Keratinocyte (primary cell): Measurements from ENCODE around the gene CAP1. TPM values are rescaled to one million over a fixed set of nuclear protein-coding genes. Genes with fewer than 3 reads are reported as not detected.
"Not testable (repeated sequence)": the region's sequence is repeated elsewhere in the genome, so short reads cannot be mapped to it uniquely, and the experiment has no call there.

Source experiments
- DNase-seq: peaks from one replicate; pipeline ENCODE4 v3.0.0-alpha.2; 2011; ENCODE audit warnings: low read depth, missing footprints, low spot score
- FAIRE-seq: peaks from 2 replicates; lab custom pipeline; 2011; peaks lifted over from hg19 to GRCh38; lab: Jason Lieb, UNC
- H2AFZ ChIP-seq: 2 replicates; pipeline ENCODE4 v1.6.0; 2012; ENCODE audit warnings: low read length, control low read depth, inconsistent platforms; ENCODE audit not compliant: control insufficient read depth
- H3K27ac ChIP-seq: 2 replicates; pipeline ENCODE4 v1.5.1; 2011; ENCODE audit warnings: low read length; ENCODE audit not compliant: control insufficient read depth, insufficient read depth
- H3K27me3 ChIP-seq: 3 replicates; pipeline ENCODE4 v1.6.0; 2011; ENCODE audit warnings: low read length; ENCODE audit not compliant: control insufficient read depth, insufficient read depth; ENCODE audit errors: extremely low read depth
- H3K36me3 ChIP-seq, 2 experiments: 2 replicates in 1 of 2; 3 replicates in 1 of 2; pipeline ENCODE4 v1.5.1; 2011; ENCODE audit warnings: low read length in 2 of 2, mild to moderate bottlenecking in 1 of 2; ENCODE audit not compliant: control insufficient read depth in 2 of 2, insufficient read depth in 2 of 2; ENCODE audit errors: extremely low read depth in 1 of 2
- H3K4me1 ChIP-seq: 3 replicates; pipeline ENCODE4 v1.5.1; 2011; ENCODE audit warnings: low read length; ENCODE audit not compliant: control insufficient read depth, insufficient read depth; ENCODE audit errors: extremely low read depth
- H3K4me2 ChIP-seq: 3 replicates; pipeline ENCODE4 v1.6.0; 2011; ENCODE audit warnings: low read depth, low read length; ENCODE audit not compliant: control insufficient read depth, insufficient read depth; ENCODE audit errors: extremely low read depth
- H3K4me3 ChIP-seq, 3 experiments: fragments of 200-600 bp in 1 of 3; sonication (generic) in 1 of 3; 2 replicates in 2 of 3; 3 replicates in 1 of 3; pipeline ENCODE4 v1.5.1; 2011 to 2016; ENCODE audit warnings: low read length in 3 of 3, mild to moderate bottlenecking in 3 of 3, control low read depth in 2 of 3, inconsistent platforms in 1 of 3, low read depth in 1 of 3, mixed read lengths in 1 of 3, mixed run types in 1 of 3, moderate library complexity in 1 of 3; ENCODE audit not compliant: control insufficient read depth in 2 of 3, insufficient read depth in 2 of 3; ENCODE audit errors: extremely low read depth in 1 of 3
- H3K79me2 ChIP-seq: 2 replicates; pipeline ENCODE4 v1.6.0; 2012; ENCODE audit warnings: low read length; ENCODE audit not compliant: control insufficient read depth, insufficient read depth
- H3K9ac ChIP-seq: 3 replicates; pipeline ENCODE4 v1.6.0; 2011; ENCODE audit warnings: low read length; ENCODE audit not compliant: control insufficient read depth, insufficient read depth; ENCODE audit errors: extremely low read depth
- H3K9me1 ChIP-seq: 3 replicates; pipeline ENCODE4 v1.6.0; 2011; ENCODE audit warnings: low read length; ENCODE audit not compliant: control insufficient read depth, insufficient read depth; ENCODE audit errors: extremely low read depth
- H3K9me3 ChIP-seq: 2 replicates; pipeline ENCODE4 v1.5.1; 2012; ENCODE audit warnings: low read depth, low read length; ENCODE audit not compliant: control insufficient read depth
- H4K20me1 ChIP-seq: 3 replicates; pipeline ENCODE4 v1.6.0; 2011; ENCODE audit warnings: low read length; ENCODE audit not compliant: control insufficient read depth, insufficient read depth; ENCODE audit errors: extremely low read depth
- CTCF ChIP-seq, 3 experiments: IDR thresholded peaks in 1 of 3; conservative IDR thresholded peaks in 1 of 3; optimal IDR thresholded peaks in 1 of 3; 2 replicates in 2 of 3; 3 replicates in 1 of 3; pipeline versions ENCODE3 to v1.5.1; 2011; ENCODE audit warnings: low read length in 3 of 3, mild to moderate bottlenecking in 3 of 3, moderate library complexity in 2 of 3, control low read depth in 1 of 3, inconsistent platforms in 1 of 3; ENCODE audit not compliant: insufficient read depth in 2 of 3; ENCODE audit errors: extremely low read depth in 1 of 3
- EZH2 ChIP-seq: IDR thresholded peaks from one replicate; pipeline ENCODE4 v1.6.1; 2012; ENCODE audit warnings: inconsistent platforms, mild to moderate bottlenecking, low read length, moderate library complexity
- dilution Hi-C: fragments of 300-500 bp; cut with MboI; formaldehyde crosslinking; loops from one replicate; pipeline ENCODE4 v1.7.0; 2020; ENCODE audit warnings: low sequenced_read_pairs; ENCODE audit not compliant: extremely low pct_ligation_motif_present
- polyA plus RNA-seq, 5 experiments: library from polyadenylated mRNA; depleted of rRNA in 3 of 5; stranded (reverse) in 3 of 5; stranded (forward) in 1 of 5; unstranded in 1 of 5; fragments of >200 nt; gene quantifications; 1 replicate in 1 of 5; 2 replicates in 3 of 5; 3 replicates in 1 of 5; pipeline versions ENCODE4 v1.2.1 to v1.2.3, GENCODE V29; 2011 to 2012; ENCODE audit warnings: missing spikeins in 2 of 5, low read depth in 1 of 5, low replicate concordance in 1 of 5

The CAP1 gene
- polyA plus RNA-seq, 1 donor (not counting 4 experiments of a cell fraction or from before 2014, with no cell fraction given): 959 TPM

- Histone ChIP-seq H2AFZ (peak overlapping the region; percentile 7), H3K27me3 (no peaks in the 10 kb centered on the region), H3K9me3 (no peaks in the 10 kb centered on the region), H3K79me2 (peaks cover 11% of the 10 kb centered on the region), H3K9ac (peak overlapping the region; percentile 22), H3K4me1 (peaks cover 24% of the 10 kb centered on the region), H3K4me3 (no peak overlapping the region), H3K27ac (peak overlapping the region; percentile 17), H3K4me2 (peak overlapping the region; percentile 62), H4K20me1 (no peaks in the 10 kb centered on the region), H3K36me3 (no peaks in the 10 kb centered on the region), H3K9me1 (no peaks in the 10 kb centered on the region)
- no peak for DNase-seq
- dilution Hi-C loops: no loop called here
- peak; percentile 70 for FAIRE-seq
- no peak for TF ChIP-seq CTCF (optimal IDR thresholded peaks at IDR 0.05 in 1 of 3, IDR thresholded peaks at IDR 0.05 in 1 of 3, conservative IDR thresholded peaks at IDR 0.05 in 1 of 3; ENCODE audit: extremely low read depth in 1 of 3, insufficient read depth in 2 of 3, low read length in 3 of 3)
- TF ChIP-seq EZH2: no peak
Observed at GRCh38 chr1:40036574-40036973, 4.0 kb upstream of the CAP1 start.

DNA sequence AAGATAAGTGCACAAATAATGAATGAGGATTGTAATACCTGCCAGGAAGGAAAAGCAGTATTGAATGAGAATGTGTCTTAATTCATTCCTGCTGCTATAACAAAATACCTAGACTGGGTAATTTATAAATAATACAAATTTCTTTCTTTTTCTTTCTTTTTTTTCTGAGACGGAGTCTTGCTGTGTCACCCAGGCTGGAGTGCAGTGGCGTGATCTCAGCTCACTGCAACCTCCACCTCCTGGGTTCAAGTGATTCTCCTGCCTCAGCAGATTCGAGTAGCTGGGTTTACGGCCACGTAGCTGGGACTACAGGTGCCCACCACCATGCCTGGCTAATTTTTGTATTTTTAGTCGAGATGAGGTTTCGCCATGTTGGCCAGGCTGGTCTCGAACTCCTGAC lies 3.3 kb upstream of the CAP1 start:
- dilution Hi-C loops: not testable (repeated sequence)

DNA sequence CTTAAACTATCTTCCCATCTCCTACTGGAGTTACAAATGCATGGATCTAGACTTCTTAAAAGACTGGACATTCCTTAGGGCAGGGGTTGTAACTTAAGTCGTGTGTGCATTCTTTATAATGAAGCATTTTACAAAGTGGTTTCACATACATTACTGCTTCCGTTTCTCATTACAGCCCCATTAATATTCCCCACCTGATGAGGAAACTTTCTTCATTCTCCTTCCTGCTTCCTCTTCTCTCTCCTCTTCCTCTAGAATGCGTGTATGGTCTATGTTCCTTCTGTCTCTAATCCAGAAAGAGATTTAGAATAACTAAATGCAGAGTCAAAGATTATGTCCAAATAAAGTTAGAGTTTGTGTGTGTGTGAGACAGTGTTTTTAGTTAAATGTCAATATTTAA lies 1.8 kb upstream of the CAP1 start:
- no peak overlapping the region for H3K4me3 ChIP-seq
- H3K4me2 ChIP-seq: no peak overlapping the region

More for the DNA sequence above, 3.3 kb upstream of the CAP1 start:
- not testable (repeated sequence) for H3K4me2 ChIP-seq, H3K9me1 ChIP-seq, FAIRE-seq, H3K27ac ChIP-seq, H3K9ac ChIP-seq, H3K27me3 ChIP-seq, H3K9me3 ChIP-seq, H3K36me3 ChIP-seq, H2AFZ ChIP-seq, H3K4me3 ChIP-seq, DNase-seq, H4K20me1 ChIP-seq
- peaks cover 29% of the 10 kb centered on the region for H3K4me1 ChIP-seq
- peaks cover 18% of the 10 kb centered on the region for H3K79me2 ChIP-seq

More for the DNA sequence above, 1.8 kb upstream of the CAP1 start:
- Histone ChIP-seq H2AFZ (no peak overlapping the region), H3K4me1 (peaks cover 41% of the 10 kb centered on the region), H3K9ac (no peak overlapping the region), H3K79me2 (peaks cover 32% of the 10 kb centered on the region), H3K27ac (no peak overlapping the region), H3K9me1 (no peaks in the 10 kb centered on the region), H3K36me3 (peaks cover 4 to 10% of the 10 kb centered on the region in 2 experiments), H4K20me1 (peaks cover 2% of the 10 kb centered on the region), H3K27me3 (no peaks in the 10 kb centered on the region), H3K9me3 (no peaks in the 10 kb centered on the region)
- DNase-seq: no peak
- FAIRE-seq: no peak
- dilution Hi-C loops: no loop called here
- TF ChIP-seq EZH2 (no peak), CTCF (optimal IDR thresholded peaks at IDR 0.05 in 1 of 3, IDR thresholded peaks at IDR 0.05 in 1 of 3, conservative IDR thresholded peaks at IDR 0.05 in 1 of 3; ENCODE audit: extremely low read depth in 1 of 3, insufficient read depth in 2 of 3, low read length in 3 of 3) (no peak)
